Gastroesophageal sphincter (tissue), 3 donors: ENCODE results near the gene FAM118A.

Experiments
- POLR2A ChIP-seq, 2 donors: fragments of 450-650 bp; IDR thresholded peaks; one replicate each; pipeline ENCODE4 v1.6.1; 2017; ENCODE audit warnings: antibody characterized with exemption in 2 of 2, mild to moderate bottlenecking in 2 of 2, moderate library complexity in 1 of 2
- POLR2AphosphoS5 ChIP-seq: sonication (generic); formaldehyde crosslinking; IDR thresholded peaks from one replicate; pipeline ENCODE4 v1.6.1; 2017; ENCODE audit warnings: antibody characterized with exemption
- TF ChIP-seq, protein P1 (sequence below), 4 experiments: fragments of 200-600 bp in 2 of 4; fragments of 450-650 bp in 2 of 4; sonication (generic) in 1 of 4; IDR thresholded peaks; one replicate each; pipeline ENCODE4 v1.5.1; 2017 to 2019; ENCODE audit warnings: antibody characterized with exemption in 4 of 4, mild to moderate bottlenecking in 2 of 4, moderate library complexity in 2 of 4

DNA sequence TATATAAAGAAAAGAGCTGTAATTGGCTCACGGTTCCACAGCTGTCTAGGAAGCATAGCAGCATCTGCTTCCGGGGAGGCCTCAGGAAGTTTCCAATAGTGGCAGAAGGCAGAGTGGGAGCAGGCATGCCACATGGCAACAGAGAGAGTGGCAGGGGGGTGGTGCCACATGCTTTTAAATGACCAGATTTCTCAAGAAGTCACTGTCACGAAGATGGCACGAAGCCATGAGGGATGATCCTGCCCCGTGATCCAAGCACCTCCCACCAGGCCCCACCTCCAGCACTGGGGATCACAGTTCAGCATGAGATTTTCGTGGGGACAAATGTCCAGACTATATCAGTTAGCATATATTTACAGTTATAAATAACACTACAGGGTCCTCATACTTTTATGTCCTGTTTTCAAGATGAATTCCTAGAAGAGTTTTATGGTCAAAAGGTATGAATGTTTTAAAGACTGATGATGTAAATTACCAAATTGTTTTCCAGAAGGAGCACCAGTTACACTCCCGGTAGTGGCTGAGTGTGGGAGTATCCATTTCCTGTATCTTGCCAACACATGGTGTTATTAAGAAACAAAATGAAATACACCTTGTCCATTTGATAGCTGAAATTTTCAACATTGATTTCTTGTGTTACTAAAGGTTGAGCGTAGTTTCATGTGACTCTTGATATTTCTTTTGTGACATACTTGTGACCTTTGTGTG is 19.2 kb downstream of the FAM118A start:
- TF ChIP-seq, protein P1, sequence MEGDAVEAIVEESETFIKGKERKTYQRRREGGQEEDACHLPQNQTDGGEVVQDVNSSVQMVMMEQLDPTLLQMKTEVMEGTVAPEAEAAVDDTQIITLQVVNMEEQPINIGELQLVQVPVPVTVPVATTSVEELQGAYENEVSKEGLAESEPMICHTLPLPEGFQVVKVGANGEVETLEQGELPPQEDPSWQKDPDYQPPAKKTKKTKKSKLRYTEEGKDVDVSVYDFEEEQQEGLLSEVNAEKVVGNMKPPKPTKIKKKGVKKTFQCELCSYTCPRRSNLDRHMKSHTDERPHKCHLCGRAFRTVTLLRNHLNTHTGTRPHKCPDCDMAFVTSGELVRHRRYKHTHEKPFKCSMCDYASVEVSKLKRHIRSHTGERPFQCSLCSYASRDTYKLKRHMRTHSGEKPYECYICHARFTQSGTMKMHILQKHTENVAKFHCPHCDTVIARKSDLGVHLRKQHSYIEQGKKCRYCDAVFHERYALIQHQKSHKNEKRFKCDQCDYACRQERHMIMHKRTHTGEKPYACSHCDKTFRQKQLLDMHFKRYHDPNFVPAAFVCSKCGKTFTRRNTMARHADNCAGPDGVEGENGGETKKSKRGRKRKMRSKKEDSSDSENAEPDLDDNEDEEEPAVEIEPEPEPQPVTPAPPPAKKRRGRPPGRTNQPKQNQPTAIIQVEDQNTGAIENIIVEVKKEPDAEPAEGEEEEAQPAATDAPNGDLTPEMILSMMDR (IDR thresholded peaks at IDR 0.05) = no peak
- TF ChIP-seq POLR2A (IDR thresholded peaks at IDR 0.05) (no peak), POLR2AphosphoS5 (no peak)
